Ishikawa (cell line): ENCODE results near the gene SPRR1B.

Experiments used
- CEBPB ChIP-seq: IDR thresholded peaks from 2 replicates; pipeline ENCODE4 v1.6.1; 2012
- CREB1 ChIP-seq: IDR thresholded peaks from 2 replicates; pipeline ENCODE4 v1.6.1; 2012; ENCODE audit warnings: low read depth
- EGR1 ChIP-seq: IDR thresholded peaks from 2 replicates; pipeline ENCODE4 v1.6.1; 2012
- EP300 ChIP-seq: IDR thresholded peaks from 2 replicates; pipeline ENCODE4 v1.6.1; 2012; ENCODE audit warnings: borderline replicate concordance
- FOXM1 ChIP-seq: IDR thresholded peaks from 2 replicates; pipeline ENCODE4 v1.6.1; 2012; ENCODE audit warnings: low read depth, borderline replicate concordance
- NFIC ChIP-seq: IDR thresholded peaks from 2 replicates; pipeline ENCODE4 v1.6.1; 2012
- RAD21 ChIP-seq: IDR thresholded peaks from 2 replicates; pipeline ENCODE4 v1.6.1; 2012; ENCODE audit warnings: low read depth
- TAF1 ChIP-seq: IDR thresholded peaks from 2 replicates; pipeline ENCODE4 v1.6.1; 2012; ENCODE audit warnings: low read depth, mild to moderate bottlenecking
- TCF12 ChIP-seq: IDR thresholded peaks from 2 replicates; pipeline ENCODE4 v1.6.1; 2012; ENCODE audit warnings: low read depth
- TEAD4 ChIP-seq: IDR thresholded peaks from 2 replicates; pipeline ENCODE4 v1.6.1; 2012
- YY1 ChIP-seq: IDR thresholded peaks from 2 replicates; pipeline ENCODE4 v1.6.1; 2012; ENCODE audit warnings: low read depth
- ZBTB7A ChIP-seq: IDR thresholded peaks from 2 replicates; pipeline ENCODE4 v1.6.1; 2012; ENCODE audit warnings: low read depth
- TF ChIP-seq, protein P1 (sequence below): IDR thresholded peaks from 2 replicates; pipeline ENCODE4 v1.6.1; 2012
- TF ChIP-seq, protein P2 (sequence below): IDR thresholded peaks from 2 replicates; pipeline ENCODE4 v1.6.1; 2012; ENCODE audit warnings: low read depth, mild to moderate bottlenecking
- TF ChIP-seq, protein P3 (sequence below): IDR thresholded peaks from 2 replicates; pipeline ENCODE4 v1.6.1; 2012

Gene SPRR1B, protein sequence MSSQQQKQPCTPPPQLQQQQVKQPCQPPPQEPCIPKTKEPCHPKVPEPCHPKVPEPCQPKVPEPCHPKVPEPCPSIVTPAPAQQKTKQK

DNA sequence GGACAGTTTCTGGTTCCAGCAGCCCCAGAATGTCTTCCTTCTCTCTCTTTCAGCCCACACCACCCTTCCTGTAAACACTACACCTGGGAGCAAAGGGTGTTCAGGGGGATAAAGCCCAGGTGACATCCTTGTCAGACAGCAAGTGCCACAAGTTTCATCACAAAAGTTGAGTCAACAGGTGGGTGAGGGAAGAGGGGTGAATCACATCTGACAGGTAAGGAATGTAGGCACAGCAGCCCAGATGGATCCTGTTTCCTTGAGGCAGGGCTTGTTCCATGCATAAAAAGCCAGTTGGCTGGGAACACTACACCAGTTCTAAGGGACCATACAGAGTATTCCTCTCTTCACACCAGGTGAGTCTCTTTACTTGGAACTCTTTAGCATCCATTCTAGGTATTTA lies at the start of gene SPRR1B:
Gene SPRR1B, plus strand, starts transcription at position 309 of the 400 bp plus-strand sequence. CDS start 1,143 bp downstream, outside the sequence.
- TF ChIP-seq ZBTB7A (no peak), YY1 (no peak), TEAD4 (no peak), EGR1 (no peak), TAF1 (no peak), CREB1 (no peak), EP300 (no peak), TCF12 (no peak), CEBPB (no peak), FOXM1 (no peak), RAD21 (no peak), NFIC (no peak)
- TF ChIP-seq, protein P1, sequence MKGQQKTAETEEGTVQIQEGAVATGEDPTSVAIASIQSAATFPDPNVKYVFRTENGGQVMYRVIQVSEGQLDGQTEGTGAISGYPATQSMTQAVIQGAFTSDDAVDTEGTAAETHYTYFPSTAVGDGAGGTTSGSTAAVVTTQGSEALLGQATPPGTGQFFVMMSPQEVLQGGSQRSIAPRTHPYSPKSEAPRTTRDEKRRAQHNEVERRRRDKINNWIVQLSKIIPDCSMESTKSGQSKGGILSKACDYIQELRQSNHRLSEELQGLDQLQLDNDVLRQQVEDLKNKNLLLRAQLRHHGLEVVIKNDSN, result no peak
- TF ChIP-seq, protein P2, sequence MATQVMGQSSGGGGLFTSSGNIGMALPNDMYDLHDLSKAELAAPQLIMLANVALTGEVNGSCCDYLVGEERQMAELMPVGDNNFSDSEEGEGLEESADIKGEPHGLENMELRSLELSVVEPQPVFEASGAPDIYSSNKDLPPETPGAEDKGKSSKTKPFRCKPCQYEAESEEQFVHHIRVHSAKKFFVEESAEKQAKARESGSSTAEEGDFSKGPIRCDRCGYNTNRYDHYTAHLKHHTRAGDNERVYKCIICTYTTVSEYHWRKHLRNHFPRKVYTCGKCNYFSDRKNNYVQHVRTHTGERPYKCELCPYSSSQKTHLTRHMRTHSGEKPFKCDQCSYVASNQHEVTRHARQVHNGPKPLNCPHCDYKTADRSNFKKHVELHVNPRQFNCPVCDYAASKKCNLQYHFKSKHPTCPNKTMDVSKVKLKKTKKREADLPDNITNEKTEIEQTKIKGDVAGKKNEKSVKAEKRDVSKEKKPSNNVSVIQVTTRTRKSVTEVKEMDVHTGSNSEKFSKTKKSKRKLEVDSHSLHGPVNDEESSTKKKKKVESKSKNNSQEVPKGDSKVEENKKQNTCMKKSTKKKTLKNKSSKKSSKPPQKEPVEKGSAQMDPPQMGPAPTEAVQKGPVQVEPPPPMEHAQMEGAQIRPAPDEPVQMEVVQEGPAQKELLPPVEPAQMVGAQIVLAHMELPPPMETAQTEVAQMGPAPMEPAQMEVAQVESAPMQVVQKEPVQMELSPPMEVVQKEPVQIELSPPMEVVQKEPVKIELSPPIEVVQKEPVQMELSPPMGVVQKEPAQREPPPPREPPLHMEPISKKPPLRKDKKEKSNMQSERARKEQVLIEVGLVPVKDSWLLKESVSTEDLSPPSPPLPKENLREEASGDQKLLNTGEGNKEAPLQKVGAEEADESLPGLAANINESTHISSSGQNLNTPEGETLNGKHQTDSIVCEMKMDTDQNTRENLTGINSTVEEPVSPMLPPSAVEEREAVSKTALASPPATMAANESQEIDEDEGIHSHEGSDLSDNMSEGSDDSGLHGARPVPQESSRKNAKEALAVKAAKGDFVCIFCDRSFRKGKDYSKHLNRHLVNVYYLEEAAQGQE, result no peak
- TF ChIP-seq, protein P3, sequence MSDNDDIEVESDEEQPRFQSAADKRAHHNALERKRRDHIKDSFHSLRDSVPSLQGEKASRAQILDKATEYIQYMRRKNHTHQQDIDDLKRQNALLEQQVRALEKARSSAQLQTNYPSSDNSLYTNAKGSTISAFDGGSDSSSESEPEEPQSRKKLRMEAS, result no peak

DNA sequence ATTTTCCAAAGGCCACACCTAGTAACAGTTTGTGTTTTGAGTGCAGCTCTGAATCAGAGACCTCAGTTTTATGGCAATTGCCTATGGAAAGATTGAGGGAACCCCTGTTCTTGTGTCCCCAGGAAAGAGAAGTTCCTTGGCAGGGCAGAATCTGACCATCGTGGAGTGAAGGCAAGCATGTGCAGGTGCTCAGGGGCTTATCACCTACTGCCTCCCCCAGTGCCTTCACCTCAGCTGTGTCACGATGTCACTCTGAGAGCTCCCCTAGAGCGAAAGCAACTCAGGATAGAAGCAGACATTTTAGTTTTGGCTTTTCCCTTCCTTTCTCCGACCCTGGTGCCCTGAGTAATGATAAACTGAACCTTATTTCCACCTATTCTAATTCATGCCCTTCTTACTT lies 48.9 kb upstream of the SPRR1B start:
- TF ChIP-seq FOXM1 (no peak), TAF1 (no peak), EGR1 (no peak), CEBPB (no peak), TCF12 (no peak), TEAD4 (no peak), YY1 (no peak), ZBTB7A (no peak)
- TF ChIP-seq, protein P3, result no peak
- TF ChIP-seq, protein P1, result no peak

DNA sequence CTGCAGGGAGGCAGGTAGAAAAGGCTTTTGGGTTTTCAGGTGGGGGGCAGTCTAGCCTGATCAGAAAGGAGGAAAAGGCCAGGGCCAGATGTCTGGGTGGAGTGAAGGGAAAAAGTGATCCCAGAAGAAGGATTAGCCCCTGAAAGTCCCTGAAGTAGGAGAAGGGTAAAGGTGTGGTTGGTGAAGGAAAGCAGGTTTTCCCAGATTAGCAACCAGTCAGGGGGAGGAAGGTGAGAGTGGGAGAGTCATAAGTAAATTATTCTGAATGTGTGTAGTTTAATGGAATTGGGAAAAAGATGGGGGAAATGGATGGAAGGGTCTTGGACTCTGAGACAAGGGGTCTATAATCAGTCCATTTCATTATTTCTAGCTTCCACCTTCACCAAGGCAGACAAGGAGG lies 47.8 kb upstream of the SPRR1B start:
- no peak for TF ChIP-seq NFIC
- no peak for TF ChIP-seq FOXM1
- TF ChIP-seq EGR1, result no peak
- no peak for TF ChIP-seq TAF1
- no peak for TF ChIP-seq CREB1
- TF ChIP-seq TEAD4, result no peak
- TF ChIP-seq CEBPB, result no peak
- no peak for TF ChIP-seq YY1
- TF ChIP-seq, protein P2, result no peak
- no peak for TF ChIP-seq RAD21
- TF ChIP-seq, protein P3, result no peak
- no peak for TF ChIP-seq TCF12
- TF ChIP-seq, protein P1, result no peak
- TF ChIP-seq EP300, result no peak
- TF ChIP-seq ZBTB7A, result no peak

DNA sequence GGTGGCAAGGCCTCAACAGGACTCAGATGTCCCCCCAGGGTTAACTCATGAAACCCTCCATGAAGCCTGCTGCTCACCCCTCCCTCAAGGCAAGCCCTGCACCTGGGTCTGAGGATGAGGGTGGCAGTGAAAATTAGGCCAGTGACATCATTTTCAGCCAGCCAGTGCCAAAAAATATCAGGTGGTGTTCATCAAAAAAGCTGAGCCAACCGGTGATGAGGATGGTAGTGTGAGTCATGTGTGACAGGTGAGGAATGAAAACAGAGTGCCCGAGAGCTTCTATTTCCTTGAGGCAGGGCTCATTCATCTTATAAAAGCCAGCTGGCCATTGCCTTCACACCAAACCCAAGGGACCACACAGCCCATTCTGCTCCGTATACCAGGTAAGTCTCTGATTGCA lies 47.3 kb upstream of the SPRR1B start, which contains the start of gene SPRR1A:
Gene SPRR1A, plus strand, starts transcription at position 339 of the 400 bp plus-strand sequence. CDS start 1,150 bp downstream, outside the sequence.
- TF ChIP-seq TEAD4, result no peak
- TF ChIP-seq, protein P3, result no peak
- TF ChIP-seq ZBTB7A, result no peak
- no peak for TF ChIP-seq EP300
- no peak for TF ChIP-seq CEBPB
- TF ChIP-seq YY1, result no peak
- TF ChIP-seq FOXM1, result no peak
- TF ChIP-seq EGR1, result no peak
- no peak for TF ChIP-seq RAD21
- TF ChIP-seq, protein P1, result no peak
- TF ChIP-seq TAF1, result no peak
- TF ChIP-seq CREB1, result no peak
- no peak for TF ChIP-seq NFIC
- TF ChIP-seq TCF12, result no peak
